Measurements from ENCODE around the gene FBXL13. TPM values are rescaled to one million over a fixed set of nuclear protein-coding genes. Genes with fewer than 3 reads are reported as not detected.
"Not testable (repeated sequence)": the region's sequence is repeated elsewhere in the genome, so short reads cannot be mapped to it uniquely, and the experiment has no call there.

The FBXL13 gene
- total and polyA plus RNA-seq, 4 donors, result 2.2 to 8.9 (median 5.0) TPM

DNA sequence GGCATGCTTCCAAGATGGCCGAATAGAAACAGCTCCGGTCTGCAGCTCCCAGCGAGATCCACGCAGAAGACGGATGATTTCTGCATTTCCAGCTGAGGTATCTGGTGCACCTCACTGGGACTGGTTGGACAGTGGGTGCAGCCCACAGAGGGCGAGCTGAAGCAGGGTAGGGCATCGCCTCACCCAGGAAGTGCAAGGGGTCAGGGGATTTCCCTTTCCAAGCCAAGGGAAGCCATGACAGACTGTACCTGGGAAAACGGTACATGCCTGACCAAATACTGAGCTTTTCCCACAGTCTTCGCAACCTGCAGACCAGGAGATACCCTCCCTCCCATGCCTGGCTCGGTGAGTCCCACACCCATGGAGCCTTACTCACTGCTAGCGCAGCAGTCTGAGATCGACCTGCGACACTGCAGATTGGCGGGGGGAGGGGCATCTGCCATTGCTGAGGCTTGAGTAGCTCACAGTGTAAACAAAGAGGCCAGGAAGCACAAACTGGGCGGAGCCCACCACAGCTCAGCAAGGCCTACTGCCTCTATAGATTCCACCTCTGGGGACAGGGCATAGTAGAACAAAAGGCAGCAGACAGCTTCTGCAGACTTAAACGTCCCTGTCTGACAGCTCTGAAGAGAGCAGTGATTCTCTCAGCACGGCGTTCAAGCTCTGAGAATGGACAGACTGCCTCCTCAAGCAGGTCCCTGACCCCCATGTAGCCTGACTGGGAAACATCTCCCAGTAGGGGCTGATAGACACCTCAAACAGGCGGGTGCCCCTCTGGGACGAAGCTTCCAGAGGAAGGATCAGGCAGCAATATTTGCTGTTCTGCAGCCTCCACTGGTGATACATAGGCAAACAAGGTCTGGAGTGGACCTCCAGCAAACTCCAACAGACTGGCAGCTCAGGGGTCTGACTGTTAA, 36.5 kb downstream of the FBXL13 start:
- not testable (repeated sequence) for H3K9me3 ChIP-seq (ENCODE audit: control insufficient read depth, insufficient read depth, low read length); H3K36me3 ChIP-seq (ENCODE audit: control insufficient read depth, insufficient read depth, low read length); H3K27ac ChIP-seq (ENCODE audit: low read depth, low read length); H3K27me3 ChIP-seq (ENCODE audit: control insufficient read depth, insufficient read depth, low read length); DNase-seq (ENCODE audit: low read depth in 4 of 6, low spot score in 6 of 6); H3K4me3 ChIP-seq (ENCODE audit: low read depth, low read length); H3K4me1 ChIP-seq (ENCODE audit: control insufficient read depth, insufficient read depth, low read length)
- WGBS (ENCODE audit: insufficient coverage), result 83% methylated on average over 19 of the region's 20 CpGs

- no peak overlapping the region for H3K4me3 ChIP-seq (ENCODE audit: low read depth, low read length)
- H3K4me1 ChIP-seq (ENCODE audit: control insufficient read depth, insufficient read depth, low read length), result no peaks in the 10 kb centered on the region
- no peaks in the 10 kb centered on the region for H3K36me3 ChIP-seq (ENCODE audit: control insufficient read depth, insufficient read depth, low read length)
- WGBS (ENCODE audit: insufficient coverage), result 100% methylated on average over 1 of the region's 1 CpG
- no peak overlapping the region for H3K27ac ChIP-seq (ENCODE audit: low read depth, low read length)
- H3K27me3 ChIP-seq (ENCODE audit: control insufficient read depth, insufficient read depth, low read length), result no peaks in the 10 kb centered on the region
- no peak for DNase-seq (ENCODE audit: low read depth in 4 of 6, low spot score in 6 of 6)
- no peaks in the 10 kb centered on the region for H3K9me3 ChIP-seq (ENCODE audit: control insufficient read depth, insufficient read depth, low read length)
Measured at GRCh38 chr7:103037476-103037822, 37.1 kb downstream of the FBXL13 start.

DNA sequence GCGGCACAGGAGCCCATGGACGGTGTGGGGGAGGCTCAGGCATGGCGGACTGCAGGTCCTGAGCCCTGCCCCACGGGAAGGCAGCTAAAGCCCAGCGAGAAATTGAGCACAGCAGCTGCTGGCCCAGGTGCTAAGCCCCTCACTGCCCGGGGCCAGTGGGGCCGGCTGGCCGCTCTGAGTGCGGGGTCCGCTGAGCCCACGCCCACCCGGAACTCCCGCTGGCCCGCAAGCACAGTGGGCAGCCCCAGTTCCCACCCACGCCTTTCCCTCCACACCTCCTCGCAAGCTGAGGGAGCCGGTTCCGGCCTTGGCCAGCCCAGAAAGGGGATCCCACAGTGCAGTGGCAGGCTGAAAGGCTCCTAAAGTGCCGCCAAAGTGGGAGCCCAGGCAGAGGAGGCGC, 40.3 kb downstream of the FBXL13 start:
- not testable (repeated sequence) for DNase-seq (ENCODE audit: low read depth in 4 of 6, low spot score in 6 of 6); H3K4me1 ChIP-seq (ENCODE audit: control insufficient read depth, insufficient read depth, low read length); H3K36me3 ChIP-seq (ENCODE audit: control insufficient read depth, insufficient read depth, low read length); H3K27ac ChIP-seq (ENCODE audit: low read depth, low read length); H3K4me3 ChIP-seq (ENCODE audit: low read depth, low read length); H3K27me3 ChIP-seq (ENCODE audit: control insufficient read depth, insufficient read depth, low read length); H3K9me3 ChIP-seq (ENCODE audit: control insufficient read depth, insufficient read depth, low read length)
- WGBS (ENCODE audit: insufficient coverage), result 96% methylated on average over 19 of the region's 20 CpGs

- Histone ChIP-seq H3K9me3 (ENCODE audit: control insufficient read depth, insufficient read depth, low read length) (no peaks in the 10 kb centered on the region), H3K27me3 (ENCODE audit: control insufficient read depth, insufficient read depth, low read length) (no peaks in the 10 kb centered on the region)
- WGBS (ENCODE audit: insufficient coverage), result no CpG with 5 or more reads among the region's 1 CpG
Measured at GRCh38 chr7:103031781-103032180, 42.8 kb downstream of the FBXL13 start.

DNA sequence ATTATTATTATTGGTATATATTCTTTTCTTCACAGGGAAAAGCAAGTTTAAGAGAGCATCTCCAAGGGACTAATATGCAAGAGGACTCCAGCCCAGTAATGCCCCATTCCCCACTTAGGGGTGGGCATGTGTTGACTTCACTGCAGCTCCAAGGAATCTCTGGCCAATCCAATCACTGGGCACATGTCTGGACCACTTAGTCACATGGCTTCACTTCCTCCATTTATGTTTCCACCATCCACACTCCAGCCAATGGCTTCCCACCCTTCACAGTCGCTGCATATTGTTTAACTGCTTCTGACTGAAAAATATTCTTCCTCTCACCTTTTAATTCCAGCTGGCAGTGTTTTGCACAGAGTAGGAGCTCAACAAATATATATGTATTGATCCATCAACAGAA, 43.6 kb downstream of the FBXL13 start:
- no peak overlapping the region for H3K27ac ChIP-seq (ENCODE audit: low read depth, low read length)
- no peaks in the 10 kb centered on the region for H3K4me1 ChIP-seq (ENCODE audit: control insufficient read depth, insufficient read depth, low read length)
- H3K4me3 ChIP-seq (ENCODE audit: low read depth, low read length), result no peak overlapping the region
- DNase-seq (ENCODE audit: low read depth in 4 of 6, low spot score in 6 of 6), result no peak
- WGBS (ENCODE audit: insufficient coverage), result no CpG with 5 or more reads among the region's 1 CpG
- no peaks in the 10 kb centered on the region for H3K27me3 ChIP-seq (ENCODE audit: control insufficient read depth, insufficient read depth, low read length)
- H3K36me3 ChIP-seq (ENCODE audit: control insufficient read depth, insufficient read depth, low read length), result no peaks in the 10 kb centered on the region
- no peaks in the 10 kb centered on the region for H3K9me3 ChIP-seq (ENCODE audit: control insufficient read depth, insufficient read depth, low read length)

More at GRCh38 chr7:103031781-103032180, 42.8 kb downstream of the FBXL13 start:
- no peak for DNase-seq (ENCODE audit: low read depth in 4 of 6, low spot score in 6 of 6)
- no peaks in the 10 kb centered on the region for H3K4me1 ChIP-seq (ENCODE audit: control insufficient read depth, insufficient read depth, low read length)
- H3K4me3 ChIP-seq (ENCODE audit: low read depth, low read length), result no peak overlapping the region
- H3K27ac ChIP-seq (ENCODE audit: low read depth, low read length), result no peak overlapping the region
- no peaks in the 10 kb centered on the region for H3K36me3 ChIP-seq (ENCODE audit: control insufficient read depth, insufficient read depth, low read length)

GRCh38 chr7:103025341-103025740, 49.3 kb downstream of the FBXL13 start:
- no peaks in the 10 kb centered on the region for H3K27me3 ChIP-seq (ENCODE audit: control insufficient read depth, insufficient read depth, low read length)
- no peak overlapping the region for H3K4me3 ChIP-seq (ENCODE audit: low read depth, low read length)
- no peaks in the 10 kb centered on the region for H3K36me3 ChIP-seq (ENCODE audit: control insufficient read depth, insufficient read depth, low read length)
- H3K4me1 ChIP-seq (ENCODE audit: control insufficient read depth, insufficient read depth, low read length), result no peaks in the 10 kb centered on the region
- no CpG with 5 or more reads among the region's 3 CpGs for WGBS (ENCODE audit: insufficient coverage)
- no peak overlapping the region for H3K27ac ChIP-seq (ENCODE audit: low read depth, low read length)
- no peaks in the 10 kb centered on the region for H3K9me3 ChIP-seq (ENCODE audit: control insufficient read depth, insufficient read depth, low read length)
- no peak for DNase-seq (ENCODE audit: low read depth in 4 of 6, low spot score in 6 of 6)

GRCh38 chr7:103023578-103023977, 51.0 kb downstream of the FBXL13 start:
- not testable (repeated sequence) for H3K27ac ChIP-seq (ENCODE audit: low read depth, low read length); H3K4me3 ChIP-seq (ENCODE audit: low read depth, low read length); DNase-seq (ENCODE audit: low read depth in 4 of 6, low spot score in 6 of 6); H3K4me1 ChIP-seq (ENCODE audit: control insufficient read depth, insufficient read depth, low read length); H3K27me3 ChIP-seq (ENCODE audit: control insufficient read depth, insufficient read depth, low read length); H3K9me3 ChIP-seq (ENCODE audit: control insufficient read depth, insufficient read depth, low read length); H3K36me3 ChIP-seq (ENCODE audit: control insufficient read depth, insufficient read depth, low read length)
- no CpG with 5 or more reads among the region's 1 CpG for WGBS (ENCODE audit: insufficient coverage)

DNA sequence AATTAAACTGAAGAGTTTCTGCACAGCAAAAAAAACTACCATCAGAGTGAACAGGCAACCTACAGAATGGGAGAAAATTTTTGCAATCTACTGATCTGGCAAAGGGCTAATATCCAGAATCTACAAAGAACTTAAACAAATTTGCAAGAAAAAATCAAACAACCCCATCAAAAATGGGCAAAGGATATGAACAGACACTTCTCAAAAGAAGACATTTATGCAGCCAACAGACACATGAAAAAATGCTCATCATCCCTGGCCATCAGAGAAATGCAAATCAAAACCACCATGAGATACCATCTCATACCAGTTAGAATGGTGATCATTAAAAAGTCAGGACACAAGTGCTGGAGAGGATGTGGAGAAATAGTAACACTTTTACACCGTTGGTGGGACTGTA, 53.1 kb downstream of the FBXL13 start:
- not testable (repeated sequence) for H3K27ac ChIP-seq (ENCODE audit: low read depth, low read length); DNase-seq (ENCODE audit: low read depth in 4 of 6, low spot score in 6 of 6); H3K4me3 ChIP-seq (ENCODE audit: low read depth, low read length); H3K4me1 ChIP-seq (ENCODE audit: control insufficient read depth, insufficient read depth, low read length); H3K9me3 ChIP-seq (ENCODE audit: control insufficient read depth, insufficient read depth, low read length); H3K36me3 ChIP-seq (ENCODE audit: control insufficient read depth, insufficient read depth, low read length); H3K27me3 ChIP-seq (ENCODE audit: control insufficient read depth, insufficient read depth, low read length)
- WGBS (ENCODE audit: insufficient coverage), result no CpG with 5 or more reads among the region's 1 CpG

DNA sequence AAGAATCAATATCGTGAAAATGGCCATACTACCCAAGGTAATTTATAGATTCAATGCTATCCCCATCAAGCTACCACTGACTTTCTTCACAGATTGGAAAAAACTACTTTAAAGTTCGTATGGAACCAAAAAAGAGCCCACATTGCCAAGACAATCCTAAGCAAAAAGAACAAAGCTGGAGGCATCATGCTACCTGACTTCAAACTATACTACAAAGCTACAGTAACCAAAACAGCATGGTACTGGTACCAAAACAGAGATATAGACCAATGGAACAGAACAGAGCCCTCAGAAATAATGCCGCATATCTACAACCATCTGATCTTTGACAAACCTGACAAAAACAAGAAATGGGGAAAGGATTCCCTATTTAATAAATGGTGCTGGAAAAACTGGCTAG, 53.7 kb downstream of the FBXL13 start:
- H3K9me3 ChIP-seq (ENCODE audit: control insufficient read depth, insufficient read depth, low read length); H3K27ac ChIP-seq (ENCODE audit: low read depth, low read length); DNase-seq (ENCODE audit: low read depth in 4 of 6, low spot score in 6 of 6); H3K27me3 ChIP-seq (ENCODE audit: control insufficient read depth, insufficient read depth, low read length); H3K4me1 ChIP-seq (ENCODE audit: control insufficient read depth, insufficient read depth, low read length); H3K4me3 ChIP-seq (ENCODE audit: low read depth, low read length); H3K36me3 ChIP-seq (ENCODE audit: control insufficient read depth, insufficient read depth, low read length): not testable (repeated sequence)
- WGBS (ENCODE audit: insufficient coverage), result no CpG with 5 or more reads among the region's 3 CpGs

DNA sequence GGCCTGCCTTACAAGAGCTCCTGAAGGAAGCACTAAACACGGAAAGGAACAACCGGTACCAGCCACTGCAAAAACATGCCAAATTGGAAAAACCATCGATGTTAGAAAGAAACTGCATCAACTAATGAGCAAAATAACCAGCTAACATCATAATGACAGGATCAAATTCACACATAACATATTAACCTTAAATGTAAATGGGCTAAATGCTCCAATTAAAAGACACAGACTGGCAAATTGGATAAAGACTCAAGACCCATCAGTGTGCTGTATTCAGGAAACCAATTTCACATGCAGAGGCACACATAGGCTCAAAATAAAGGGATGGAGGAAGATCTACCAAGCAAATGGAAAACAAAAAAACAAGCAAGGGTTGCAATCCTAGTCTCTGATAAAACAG, 56.3 kb downstream of the FBXL13 start:
- H3K9me3 ChIP-seq (ENCODE audit: control insufficient read depth, insufficient read depth, low read length); H3K27me3 ChIP-seq (ENCODE audit: control insufficient read depth, insufficient read depth, low read length); H3K4me3 ChIP-seq (ENCODE audit: low read depth, low read length); H3K4me1 ChIP-seq (ENCODE audit: control insufficient read depth, insufficient read depth, low read length); DNase-seq (ENCODE audit: low read depth in 4 of 6, low spot score in 6 of 6); H3K27ac ChIP-seq (ENCODE audit: low read depth, low read length); H3K36me3 ChIP-seq (ENCODE audit: control insufficient read depth, insufficient read depth, low read length): not testable (repeated sequence)
- 80% methylated on average over 1 of the region's 3 CpGs for WGBS (ENCODE audit: insufficient coverage)

All from spinal cord (tissue), 10 donors.